H9 (cell line): Measurements from ENCODE around the gene PRRC2B. TPM values are rescaled to one million over a fixed set of nuclear protein-coding genes. Genes with fewer than 3 reads are reported as not detected.

Source experiments
- DNase-seq: peaks from one replicate; pipeline ENCODE4 v3.0.0-alpha.2; 2017
- H2AFZ ChIP-seq: one replicate; pipeline ENCODE4 v1.6.1; 2013; ENCODE audit warnings: mild to moderate bottlenecking, low read length, control low read depth, moderate library complexity
- H2AK5ac ChIP-seq: 2 replicates; pipeline ENCODE4 v1.6.1; 2013; ENCODE audit warnings: low read length, control low read depth, mixed read lengths; ENCODE audit not compliant: insufficient read length
- H2BK120ac ChIP-seq: one replicate; pipeline ENCODE4 v1.6.1; 2013; ENCODE audit warnings: low read depth, mild to moderate bottlenecking, low read length, control low read depth, inconsistent platforms; ENCODE audit not compliant: poor library complexity, severe bottlenecking
- H2BK12ac ChIP-seq: 2 replicates; pipeline ENCODE4 v1.6.1; 2013; ENCODE audit warnings: low read length, control low read depth, mixed read lengths, low read depth; ENCODE audit not compliant: insufficient read length
- H2BK15ac ChIP-seq: 2 replicates; pipeline ENCODE4 v1.6.1; 2013; ENCODE audit warnings: low read depth, low read length, control low read depth
- H2BK20ac ChIP-seq: one replicate; pipeline ENCODE4 v1.6.1; 2013; ENCODE audit warnings: low read depth, mild to moderate bottlenecking, low read length, control low read depth, inconsistent platforms; ENCODE audit not compliant: poor library complexity, severe bottlenecking
- H2BK5ac ChIP-seq: 2 replicates; pipeline ENCODE4 v1.6.1; 2013; ENCODE audit warnings: low read length, control low read depth, mixed read lengths; ENCODE audit not compliant: insufficient read length
- H3K14ac ChIP-seq: 2 replicates; pipeline ENCODE4 v1.6.1; 2013; ENCODE audit warnings: low read length, control low read depth; ENCODE audit not compliant: insufficient read depth
- H3K18ac ChIP-seq: 2 replicates; pipeline ENCODE4 v1.6.1; 2013; ENCODE audit warnings: low read depth, mild to moderate bottlenecking, mixed read lengths, low read length, control low read depth; ENCODE audit not compliant: insufficient read length
- H3K23ac ChIP-seq: 2 replicates; pipeline ENCODE4 v1.6.1; 2013; ENCODE audit warnings: low read length, control low read depth, mixed read lengths, low read depth; ENCODE audit not compliant: insufficient read length
- H3K23me2 ChIP-seq: 2 replicates; pipeline ENCODE4 v1.6.1; 2013; ENCODE audit warnings: low read depth, mild to moderate bottlenecking, mixed read lengths, low read length, control low read depth; ENCODE audit not compliant: insufficient read length, poor library complexity, severe bottlenecking
- H3K27ac ChIP-seq: 2 replicates; pipeline ENCODE4 v1.5.1; 2013; ENCODE audit warnings: low read length, control low read depth, mixed read lengths, low read depth; ENCODE audit not compliant: insufficient read length
- H3K27me3 ChIP-seq: 2 replicates; pipeline ENCODE4 v1.6.1; 2013; ENCODE audit warnings: low read length, control low read depth, inconsistent platforms; ENCODE audit not compliant: insufficient read depth
- H3K4ac ChIP-seq: 2 replicates; pipeline ENCODE4 v1.6.1; 2013; ENCODE audit warnings: low read depth, mild to moderate bottlenecking, control low read depth, inconsistent platforms, low read length, moderate library complexity
- H3K4me1 ChIP-seq: 2 replicates; pipeline ENCODE4 v1.6.1; 2013; ENCODE audit warnings: low read length, control low read depth, inconsistent platforms; ENCODE audit not compliant: insufficient read depth
- H3K4me2 ChIP-seq: 2 replicates; pipeline ENCODE4 v1.6.1; 2013; ENCODE audit warnings: low read length, control low read depth, mixed read lengths; ENCODE audit not compliant: insufficient read length, insufficient read depth
- H3K56ac ChIP-seq: 2 replicates; pipeline ENCODE4 v1.6.1; 2013; ENCODE audit warnings: low read depth, mild to moderate bottlenecking, mixed read lengths, low read length, control low read depth; ENCODE audit not compliant: insufficient read length
- H3K79me1 ChIP-seq: 2 replicates; pipeline ENCODE4 v1.6.1; 2013; ENCODE audit warnings: low read depth, mild to moderate bottlenecking, moderate library complexity, low read length, control low read depth, inconsistent platforms; ENCODE audit not compliant: insufficient read depth, poor library complexity, severe bottlenecking
- H3K79me2 ChIP-seq: 2 replicates; pipeline ENCODE4 v1.6.1; 2013; ENCODE audit warnings: low read length, control low read depth, inconsistent platforms; ENCODE audit not compliant: insufficient read depth
- H3K9ac ChIP-seq: 2 replicates; pipeline ENCODE4 v1.6.1; 2013; ENCODE audit warnings: low read length, control low read depth, mixed read lengths; ENCODE audit not compliant: insufficient read length; ENCODE audit errors: extremely low read depth
- H3K9me3 ChIP-seq: one replicate; pipeline ENCODE4 v1.6.1; 2013; ENCODE audit warnings: low read depth, low read length, inconsistent platforms; ENCODE audit not compliant: control insufficient read depth
- H3T11ph ChIP-seq: one replicate; pipeline ENCODE4 v1.6.1; 2013; ENCODE audit warnings: mild to moderate bottlenecking, low read length, control low read depth, inconsistent platforms
- H4K20me1 ChIP-seq: one replicate; pipeline ENCODE4 v1.6.1; 2013; ENCODE audit not compliant: control insufficient read depth, insufficient read length, insufficient read depth
- H4K5ac ChIP-seq: 2 replicates; pipeline ENCODE4 v1.6.1; 2013; ENCODE audit warnings: low read depth, mild to moderate bottlenecking, mixed read lengths, low read length, control low read depth; ENCODE audit not compliant: insufficient read length
- H4K8ac ChIP-seq: replicated peaks from 2 replicates; pipeline ENCODE4 v1.6.1; 2013; ENCODE audit warnings: low read length, control low read depth, mixed read lengths, low read depth; ENCODE audit not compliant: insufficient read length
- H4K91ac ChIP-seq: 2 replicates; pipeline ENCODE4 v1.6.1; 2013; ENCODE audit warnings: low read depth, mild to moderate bottlenecking, moderate library complexity, mixed read lengths, low read length, control low read depth; ENCODE audit not compliant: insufficient read length
- H3K27ac Mint-ChIP-seq, 3 experiments: 2 replicates in 2 of 3; 3 replicates in 1 of 3; pipeline ENCODE4 v1.8.0; 2020 to 2021; ENCODE audit warnings: mixed read lengths in 3 of 3, mild to moderate bottlenecking in 1 of 3, moderate library complexity in 1 of 3
- H3K27me3 Mint-ChIP-seq: 2 replicates; pipeline ENCODE4 v1.8.0; 2021; ENCODE audit warnings: low read depth, mild to moderate bottlenecking, moderate library complexity, mixed read lengths
- H3K36me3 Mint-ChIP-seq, 3 experiments: 2 replicates in 2 of 3; 3 replicates in 1 of 3; pipeline ENCODE4 v1.8.0; 2020 to 2021; ENCODE audit warnings: low read depth in 3 of 3, mixed read lengths in 3 of 3; ENCODE audit not compliant: insufficient read depth in 1 of 3
- H3K4me1 Mint-ChIP-seq, 2 experiments: 2 replicates each; pipeline ENCODE4 v1.8.0; 2020; ENCODE audit warnings: mixed read lengths in 2 of 2
- H3K4me3 Mint-ChIP-seq, 2 experiments: 2 replicates in 1 of 2; 3 replicates in 1 of 2; pipeline ENCODE4 v1.8.0; 2020 to 2021; ENCODE audit warnings: mild to moderate bottlenecking in 2 of 2, mixed read lengths in 2 of 2, moderate library complexity in 1 of 2
- H3K9me3 Mint-ChIP-seq, 2 experiments: 2 replicates in 1 of 2; 3 replicates in 1 of 2; pipeline ENCODE4 v1.8.0; 2020; ENCODE audit warnings: mild to moderate bottlenecking in 2 of 2, mixed read lengths in 2 of 2, moderate library complexity in 1 of 2
- CTCF ChIP-seq: fragments of 200-600 bp; sonication (generic); conservative IDR thresholded peaks from 3 replicates; pipeline ENCODE4 v1.8.0; 2021; ENCODE audit warnings: antibody characterized with exemption, mild to moderate bottlenecking
- WGBS: extraction: QIAGEN DNeasy Blood & Tissue Kit; methylation state at CpG from one replicate; pipeline ENCODE4 v1.1.7; 2013; ENCODE audit warnings: missing lambda C conversion rate, low lambda C conversion rate, mixed read lengths; ENCODE audit not compliant: insufficient read length; ENCODE audit errors: extremely low coverage; 5-methylcytosine and 5-hydroxymethylcytosine counted together
- total RNA-seq: library from RNA; stranded (reverse); gene quantifications from 2 replicates; pipeline ENCODE4 v1.2.1, GENCODE V29; 2021

The PRRC2B gene
- total RNA-seq, 1 experiment from 2014 or later = 251 TPM

- no peak overlapping the region for H3K18ac ChIP-seq
- peaks cover 0 to 3% of the 10 kb centered on the region in 2 experiments; a peak in 1 of 4 replicates for H3K4me1 Mint-ChIP-seq
Observed at GRCh38 chr9:131473198-131473885, 79.5 kb downstream of the PRRC2B start.

More at GRCh38 chr9:131473198-131473885, 79.5 kb downstream of the PRRC2B start:
- no peak overlapping the region for H3K56ac ChIP-seq
- no peak overlapping the region for H2AFZ ChIP-seq
- H3K4me2 ChIP-seq = no peak overlapping the region
- no peak overlapping the region for H2BK20ac ChIP-seq
- H2AK5ac ChIP-seq = no peak overlapping the region
- Mint-ChIP-seq H3K4me3 (no peak overlapping the region), H3K36me3 (peaks cover 56 to 89% (median 89%) of the 10 kb centered on the region in 3 experiments), H3K27ac (peak overlapping the region in 1 of 3 experiments; percentile 91; a peak in 3 of 7 replicates), H3K27me3 (no peaks in the 10 kb centered on the region; the same call in 1 of the 2 replicates), H3K9me3 (no peaks in the 10 kb centered on the region)
- no peak overlapping the region for H2BK15ac ChIP-seq
- H4K8ac ChIP-seq = no peak overlapping the region
- no peak overlapping the region for H4K5ac ChIP-seq
- H3K9me3 ChIP-seq = no peaks in the 10 kb centered on the region
- no peak overlapping the region for H3K4ac ChIP-seq
- no peak overlapping the region for H2BK5ac ChIP-seq
- no peaks in the 10 kb centered on the region for H4K20me1 ChIP-seq
- H3K79me2 ChIP-seq = no peaks in the 10 kb centered on the region
- no peak overlapping the region for H2BK120ac ChIP-seq
- DNase-seq = no peak
- no peak overlapping the region for H3K14ac ChIP-seq
- H2BK12ac ChIP-seq = no peak overlapping the region
- WGBS = no CpG with 5 or more reads among the region's 9 CpGs
- H3K27ac ChIP-seq = no peak overlapping the region
- H3K23ac ChIP-seq = no peak overlapping the region
- H3K4me1 ChIP-seq = no peaks in the 10 kb centered on the region
- no peaks in the 10 kb centered on the region for H3K79me1 ChIP-seq
- H3T11ph ChIP-seq = no peak overlapping the region
- no peak overlapping the region for H4K91ac ChIP-seq
- no peaks in the 10 kb centered on the region for H3K23me2 ChIP-seq
- H3K27me3 ChIP-seq = no peaks in the 10 kb centered on the region
- no peak for TF ChIP-seq CTCF
- H3K9ac ChIP-seq = no peak overlapping the region
